ENCODE data around the gene FAM32A.
"Not testable (repeated sequence)": the region's sequence is repeated elsewhere in the genome, so short reads cannot be mapped to it uniquely, and the experiment has no call there.

Gene FAM32A

GRCh38 chr19:16166417-16166816 is 18.8 kb upstream of the FAM32A start:
- DNase-seq = no peak

GRCh38 chr19:16167055-16167454 is 18.2 kb upstream of the FAM32A start:
- no peak for DNase-seq

- peak; percentile 71 for DNase-seq
Observed at GRCh38 chr19:16168465-16169081, 16.6 kb upstream of the FAM32A start.

GRCh38 chr19:16170134-16170533 is 15.1 kb upstream of the FAM32A start:
- no peak for DNase-seq

GRCh38 chr19:16175954-16176353 is 9.3 kb upstream of the FAM32A start:
- no peak for DNase-seq

- DNase-seq = not testable (repeated sequence)
Observed at GRCh38 chr19:16178866-16179265, 6.3 kb upstream of the FAM32A start.

GRCh38 chr19:16180611-16181010 is 4.6 kb upstream of the FAM32A start:
- no peak for DNase-seq

- DNase-seq = no peak
Observed at GRCh38 chr19:16184665-16185122, 516 bp upstream of the FAM32A start.

GRCh38 chr19:16185768-16186123 is 536 bp downstream of the FAM32A start:
- peak; percentile 52 for DNase-seq

- DNase-seq = no peak
Observed at GRCh38 chr19:16188521-16188920, 3.3 kb downstream of the FAM32A start.

GRCh38 chr19:16190198-16190597 is 5.0 kb downstream of the FAM32A start:
- no peak for DNase-seq

GRCh38 chr19:16190736-16191135 is 5.5 kb downstream of the FAM32A start:
- no peak for DNase-seq

- DNase-seq = no peak
Observed at GRCh38 chr19:16191216-16191908, 6.2 kb downstream of the FAM32A start.

GRCh38 chr19:16193466-16193865 is 8.3 kb downstream of the FAM32A start:
- no peak for DNase-seq

GRCh38 chr19:16197188-16197621 is 12.0 kb downstream of the FAM32A start:
- DNase-seq = peak; percentile 96

GRCh38 chr19:16197622-16198369 is 12.6 kb downstream of the FAM32A start, which contains the start of gene AP1M1:
TSS of gene AP1M1 (plus strand) at chr19:16197911. CDS start at chr19:16198027, 116 bp downstream.
- DNase-seq = peak; percentile 97

- no peak for DNase-seq
Observed at GRCh38 chr19:16198370-16198651, 13.1 kb downstream of the FAM32A start.

GRCh38 chr19:16199275-16199932 is 14.2 kb downstream of the FAM32A start:
- DNase-seq = no peak

GRCh38 chr19:16200038-16201010 is 15.1 kb downstream of the FAM32A start:
- no peak for DNase-seq

- no peak for DNase-seq
Observed at GRCh38 chr19:16201011-16201391, 15.8 kb downstream of the FAM32A start.

GRCh38 chr19:16202320-16203255 is 17.4 kb downstream of the FAM32A start:
- no peak for DNase-seq
